ENCODE measurements around the gene CENPH.
"Not testable (repeated sequence)": the region's sequence is repeated elsewhere in the genome, so short reads cannot be mapped to it uniquely, and the experiment has no call there.

The CENPH gene

DNA sequence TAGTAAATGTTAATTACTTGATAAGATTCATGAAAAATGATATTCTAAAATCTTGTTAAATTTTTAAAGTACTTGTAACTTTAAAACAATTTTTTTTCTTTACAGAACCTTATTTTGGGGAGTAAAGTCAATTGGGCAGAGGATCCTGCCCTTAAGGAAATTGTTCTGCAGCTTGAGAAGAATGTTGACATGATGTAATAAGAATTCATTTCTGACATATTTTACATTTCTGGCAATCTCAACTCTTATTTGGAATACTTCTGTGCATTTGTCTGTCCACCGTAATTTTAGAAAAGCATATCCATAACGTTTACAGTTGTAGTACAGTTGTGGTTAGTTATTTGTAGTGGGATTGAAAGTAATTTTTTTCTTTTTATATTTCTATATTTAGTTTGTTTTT lies 20.2 kb downstream of the CENPH start:
- no peak for DNase-seq (ENCODE audit: low spot score)

DNA sequence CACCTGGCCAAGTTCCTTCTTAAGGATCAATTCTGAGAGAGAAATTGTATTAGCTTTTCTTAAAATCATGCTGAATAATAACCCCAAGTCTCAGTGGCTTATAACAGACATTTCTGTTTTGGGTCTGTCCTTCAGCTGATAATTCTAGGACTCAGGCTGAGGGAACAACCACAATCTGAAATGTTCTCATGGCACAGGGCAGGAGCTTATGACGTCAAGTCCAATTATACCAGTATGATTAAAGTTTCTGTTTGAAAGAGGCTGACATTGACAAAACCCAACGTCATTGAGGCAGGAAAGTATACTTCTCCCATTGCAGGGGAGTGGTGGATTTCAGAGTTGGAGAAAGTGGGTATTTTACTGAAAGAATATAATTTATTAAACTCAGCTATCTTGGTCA lies 21.8 kb downstream of the CENPH start:
- DNase-seq (ENCODE audit: low spot score) = no peak

DNA sequence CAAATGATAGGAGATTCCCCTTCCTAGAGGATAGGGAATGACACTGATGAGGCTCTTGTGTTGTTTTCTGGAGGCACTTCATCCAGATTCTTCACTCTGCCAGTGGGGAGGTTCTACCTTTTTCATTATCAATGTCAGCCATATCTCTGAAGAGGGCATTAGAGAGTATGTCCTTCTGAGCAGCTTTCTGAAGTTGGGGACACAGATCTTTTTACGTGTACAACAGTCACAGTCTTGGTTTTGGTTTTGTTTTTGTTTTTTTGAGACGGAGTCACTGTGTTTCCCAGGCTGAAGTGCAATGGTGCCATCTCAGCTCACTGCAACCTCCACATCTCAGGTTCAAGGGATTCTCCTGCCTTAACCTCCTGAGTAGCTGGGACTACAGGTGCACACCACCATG lies 22.6 kb downstream of the CENPH start:
- DNase-seq (ENCODE audit: low spot score) = no peak

DNA sequence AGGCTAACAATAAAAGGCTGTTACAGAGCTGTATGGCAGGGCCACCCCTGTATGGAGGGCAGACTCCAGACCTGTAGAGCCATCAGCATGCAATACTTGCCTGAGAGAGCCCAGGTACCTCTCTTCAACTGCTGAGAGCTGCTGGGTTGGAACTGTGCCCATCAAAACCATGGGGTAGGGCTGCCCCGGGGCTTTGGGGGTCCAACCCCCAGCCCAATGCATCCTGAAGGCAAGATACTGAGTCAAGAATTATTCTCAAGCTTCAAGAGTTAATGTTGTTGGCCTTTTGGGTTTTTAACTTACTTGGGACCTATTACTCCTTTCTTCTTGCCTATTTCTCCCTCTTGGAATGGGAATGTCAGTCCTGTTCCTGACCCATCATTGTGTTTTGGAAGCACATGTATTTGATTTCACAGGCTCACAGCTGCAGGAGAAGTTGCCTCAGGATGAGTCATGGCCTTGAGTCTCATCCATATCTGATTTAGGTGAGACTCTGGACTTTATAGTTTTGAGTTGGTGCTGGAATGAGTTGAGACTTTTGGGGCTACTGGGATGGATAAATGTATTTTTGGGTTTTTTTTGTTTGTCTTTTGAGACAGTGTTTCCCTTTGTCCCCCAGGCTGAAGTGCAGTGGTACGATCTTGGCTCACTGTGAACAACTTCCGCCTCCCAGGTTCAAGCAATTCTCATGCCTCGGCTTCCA lies 24.3 kb downstream of the CENPH start:
- no peak for DNase-seq (ENCODE audit: low spot score)

DNA sequence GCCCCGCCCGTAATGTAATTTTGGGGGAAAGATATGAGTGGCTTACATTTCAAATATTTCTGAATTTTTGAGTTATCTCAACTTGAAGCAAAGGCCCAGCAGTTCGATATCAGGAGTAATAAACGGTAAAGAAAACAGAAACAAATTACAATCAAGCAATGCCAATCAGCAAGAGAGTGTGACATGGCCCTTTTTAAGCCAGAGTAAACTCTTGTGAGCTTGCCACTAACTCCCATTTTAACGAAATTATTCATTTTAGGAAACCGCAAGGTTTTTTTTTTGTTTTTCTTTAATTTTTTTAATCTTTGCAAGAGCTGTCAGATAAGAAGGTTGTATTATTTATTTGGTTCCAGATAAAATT lies 27.7 kb downstream of the CENPH start:
- no peak for DNase-seq (ENCODE audit: low spot score)

DNA sequence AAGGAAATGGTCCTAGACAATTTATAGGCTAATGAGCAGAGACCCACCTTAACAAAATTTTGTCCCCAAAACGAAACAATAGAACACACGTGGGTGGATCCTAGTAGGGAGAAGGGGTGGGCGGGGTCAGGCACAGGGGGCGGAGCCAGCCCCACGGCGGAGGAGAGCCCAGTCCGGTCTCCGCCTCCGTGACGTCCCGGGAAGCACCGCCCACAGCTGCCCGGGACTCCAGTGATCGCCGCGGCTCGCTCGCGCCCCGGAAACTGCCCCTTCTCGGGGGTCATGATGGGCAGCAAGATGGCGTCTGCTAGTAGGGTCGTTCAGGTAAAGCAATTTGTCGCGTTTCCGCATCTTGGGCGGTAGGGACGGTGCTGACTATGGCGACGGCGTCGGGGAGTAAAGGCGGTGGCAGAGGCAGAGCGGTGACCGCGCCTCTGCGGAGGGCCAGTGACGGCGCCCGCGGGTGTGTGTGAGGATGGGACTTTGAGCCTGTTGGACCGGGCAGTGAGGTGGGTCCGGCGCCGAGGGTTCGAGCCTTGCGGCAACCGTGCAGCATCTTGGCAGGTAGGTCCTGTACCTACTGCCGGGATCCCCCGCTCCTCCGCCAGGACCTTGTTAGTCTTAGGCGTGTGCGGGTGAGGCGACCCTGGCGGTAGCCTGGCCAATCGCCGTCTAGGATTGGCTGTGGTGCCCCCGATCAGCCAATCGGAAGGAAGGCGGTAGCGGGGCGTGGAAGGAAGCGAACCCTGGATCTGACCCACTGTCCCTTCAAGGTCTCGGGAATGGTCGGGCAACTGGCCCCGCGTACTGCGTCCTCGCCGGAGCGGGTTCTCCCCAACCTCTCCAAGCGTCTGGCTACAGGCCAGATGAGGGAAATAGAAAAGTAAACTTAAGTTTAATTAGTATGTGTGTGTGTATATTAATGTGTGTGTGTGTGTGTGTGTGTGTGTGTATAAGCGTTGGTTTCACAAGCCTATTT lies 28.5 kb downstream of the CENPH start:
- peak; percentile 96 for DNase-seq (ENCODE audit: low spot score)

DNA sequence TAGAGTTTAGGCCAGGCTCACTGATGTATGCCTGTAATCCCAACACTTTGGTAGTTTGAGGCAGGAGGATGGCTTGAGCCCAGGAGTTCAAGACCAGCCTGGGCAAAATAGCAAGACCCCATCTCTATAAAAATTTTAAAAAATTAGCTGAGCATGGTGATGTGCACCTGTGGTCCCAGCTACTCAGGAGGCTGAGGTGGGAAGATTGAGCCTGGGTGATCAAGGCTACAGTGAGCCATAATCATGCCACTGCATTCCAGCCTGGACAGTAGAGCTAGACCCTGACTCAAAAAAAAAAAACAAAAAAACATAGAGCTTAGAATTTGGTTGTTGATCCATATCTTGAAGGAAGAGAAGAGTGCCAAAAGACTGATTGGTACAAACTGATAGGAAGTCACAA lies 30.6 kb downstream of the CENPH start:
- no peak for DNase-seq (ENCODE audit: low spot score)

DNA sequence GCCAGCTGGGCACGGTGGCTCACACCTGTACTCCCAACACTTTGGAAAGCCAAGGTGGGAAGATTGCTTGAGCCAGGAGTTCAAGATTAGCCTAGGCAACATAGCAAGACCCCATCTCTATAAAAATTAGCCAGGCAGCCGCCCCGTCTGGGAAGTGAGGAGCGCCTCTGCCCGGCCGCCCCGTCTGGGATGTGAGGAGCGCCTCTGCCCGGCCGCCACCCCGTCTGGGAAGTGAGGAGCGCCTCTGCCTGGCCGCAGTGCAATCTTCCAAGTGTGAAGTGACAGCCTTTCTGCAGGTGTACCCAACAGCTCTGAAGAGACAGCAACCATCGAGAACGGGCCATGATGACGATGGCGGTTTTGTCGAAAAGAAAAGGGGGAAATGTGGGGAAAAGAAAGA lies 31.0 kb downstream of the CENPH start:
- not testable (repeated sequence) for DNase-seq (ENCODE audit: low spot score)

DNA sequence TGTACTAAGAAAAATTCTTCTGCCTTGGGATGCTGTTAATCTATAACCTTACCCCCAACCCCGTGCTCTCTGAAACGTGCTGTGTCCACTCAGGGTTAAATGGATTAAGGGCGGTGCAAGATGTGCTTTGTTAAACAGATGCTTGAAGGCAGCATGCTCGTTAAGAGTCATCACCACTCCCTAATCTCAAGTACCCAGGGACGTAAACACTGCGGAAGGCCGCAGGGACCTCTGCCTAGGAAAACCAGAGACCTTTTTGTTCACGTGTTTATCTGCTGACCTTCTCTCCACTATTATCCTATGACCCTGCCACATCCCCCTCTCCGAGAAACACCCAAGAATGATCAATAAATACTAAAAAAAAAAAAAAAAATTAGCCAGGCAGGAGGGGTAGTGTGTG lies 31.4 kb downstream of the CENPH start:
- DNase-seq (ENCODE audit: low spot score) = not testable (repeated sequence)

DNA sequence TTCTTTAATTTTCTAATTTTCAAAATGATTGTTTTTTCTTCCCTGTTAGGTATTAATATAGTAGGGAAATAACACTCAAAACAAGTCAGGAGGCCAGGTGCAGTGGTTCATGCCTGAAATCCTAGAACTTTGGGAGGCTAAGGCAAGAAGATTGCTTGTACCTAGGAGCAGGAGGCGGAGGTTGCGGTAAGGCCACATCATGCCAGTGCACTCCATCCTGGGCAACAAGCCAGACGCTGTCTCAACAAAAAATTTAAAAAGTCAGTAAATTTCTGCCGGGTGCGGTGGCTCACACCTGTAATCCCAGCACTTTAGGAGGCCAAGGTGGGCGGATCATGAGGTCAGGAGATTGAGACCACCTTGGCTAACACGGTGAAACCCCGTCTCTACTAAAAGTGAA lies 35.1 kb downstream of the CENPH start:
- DNase-seq (ENCODE audit: low spot score) = no peak

- DNase-seq (ENCODE audit: low spot score) = no peak
Observed at GRCh38 chr5:69225860-69226259, 36.5 kb downstream of the CENPH start.

- DNase-seq (ENCODE audit: low spot score) = no peak
Observed at GRCh38 chr5:69230181-69230580, 40.8 kb downstream of the CENPH start.

- no peak for DNase-seq (ENCODE audit: low spot score)
Observed at GRCh38 chr5:69231281-69231680, 41.9 kb downstream of the CENPH start.

GRCh38 chr5:69231851-69232250 lies 42.5 kb downstream of the CENPH start:
- DNase-seq (ENCODE audit: low spot score) = no peak

DNA sequence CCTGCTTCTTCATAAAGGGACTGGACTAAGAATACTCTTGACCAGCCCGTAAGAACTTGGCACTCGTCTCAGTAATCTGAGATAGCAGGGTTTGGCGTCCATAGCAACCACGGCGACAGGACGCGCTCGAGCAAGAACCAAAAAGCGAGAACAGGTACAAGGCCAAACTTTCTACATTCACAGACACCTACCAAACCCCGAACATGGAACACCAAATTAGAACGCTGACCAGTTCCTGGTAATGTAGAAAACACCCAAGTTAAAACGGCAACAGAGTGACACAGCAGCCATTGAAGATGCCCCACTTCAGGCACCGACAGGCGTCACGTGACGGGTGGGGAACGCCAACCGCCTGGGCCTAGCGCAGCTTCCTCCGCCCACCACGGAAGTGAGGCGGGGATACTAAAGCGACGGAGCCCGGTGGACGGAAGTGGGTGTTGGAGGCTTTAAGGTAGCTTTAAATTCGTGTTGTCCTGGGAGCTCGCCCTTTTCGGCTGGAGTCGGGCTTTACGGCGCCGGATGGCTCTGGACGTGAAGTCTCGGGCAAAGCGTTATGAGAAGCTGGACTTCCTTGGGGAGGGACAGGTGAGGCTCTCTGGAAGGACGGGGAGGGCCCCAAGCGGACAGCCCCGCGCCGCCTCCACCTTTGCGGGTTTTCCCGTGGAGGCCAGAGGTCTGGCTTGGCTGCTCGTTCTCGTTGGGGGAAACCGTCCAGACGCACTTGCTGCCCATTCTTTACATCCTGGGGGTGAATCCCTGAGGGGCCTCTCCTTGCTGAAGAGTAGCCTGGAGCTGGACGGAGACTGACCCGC lies 45.3 kb downstream of the CENPH start, which contains the start of gene CDK7:
Gene CDK7, plus strand, starts transcription at position 430 of the 812 bp plus-strand sequence. Its CDS starts 90 bp downstream, at position 520.
- peak; percentile 93 for DNase-seq (ENCODE audit: low spot score)

GRCh38 chr5:69236733-69237132 lies 47.4 kb downstream of the CENPH start:
- not testable (repeated sequence) for DNase-seq (ENCODE audit: low spot score)

DNA sequence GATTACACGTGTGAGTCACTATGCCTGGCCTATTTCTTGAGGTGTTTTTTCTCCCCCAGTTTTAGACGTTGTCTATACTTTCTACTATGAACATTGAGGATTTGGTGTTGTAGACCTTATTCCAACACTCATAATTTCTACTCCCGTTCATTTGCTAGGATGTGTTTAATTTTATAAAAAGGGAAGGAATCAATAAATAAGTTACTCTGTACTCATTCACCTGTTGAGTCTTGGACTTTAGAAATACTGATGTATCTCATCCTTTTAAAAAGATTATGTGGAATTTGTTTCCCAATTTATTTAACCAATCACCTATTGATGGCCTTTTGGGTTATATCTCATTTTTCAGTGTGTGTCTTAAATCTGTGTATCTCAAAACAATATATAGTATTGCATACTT lies 48.5 kb downstream of the CENPH start:
- no peak for DNase-seq (ENCODE audit: low spot score)

- DNase-seq (ENCODE audit: low spot score) = no peak
Observed at GRCh38 chr5:69238760-69239251, 49.4 kb downstream of the CENPH start.

DNA sequence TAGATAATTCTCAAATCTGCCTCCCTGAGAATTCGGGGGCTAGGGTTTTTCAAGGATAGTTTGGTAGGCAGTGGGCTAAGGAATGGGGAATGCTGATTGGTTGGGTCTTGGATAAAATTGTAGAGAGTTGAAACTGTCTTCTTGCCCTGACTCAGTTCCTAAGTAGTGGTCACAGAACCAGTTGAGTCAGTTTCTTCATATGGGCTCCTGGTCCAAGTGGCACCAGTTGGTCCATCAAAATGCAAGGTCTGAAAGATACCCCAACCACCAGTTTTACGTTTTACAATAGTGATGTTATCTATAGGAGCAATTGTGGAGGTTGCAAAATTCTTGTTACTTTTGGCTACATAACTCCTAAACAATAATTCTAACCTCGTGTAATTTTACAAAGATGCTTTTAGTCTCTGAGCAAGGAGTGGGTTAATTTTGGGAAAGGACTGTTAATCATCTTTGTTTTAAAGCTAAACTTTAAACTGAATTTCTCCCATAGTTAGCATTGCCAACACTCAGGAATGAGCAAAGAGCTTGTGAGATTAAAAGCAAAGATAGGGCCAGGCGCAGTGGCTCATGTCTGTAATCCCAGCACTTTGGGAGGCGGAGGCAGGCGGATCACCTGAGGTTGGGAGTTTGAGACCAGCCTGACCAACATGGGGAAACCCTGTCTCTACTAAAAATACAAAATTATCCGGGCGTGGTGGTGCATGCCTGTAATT lies 53.0 kb downstream of the CENPH start:
- no peak for DNase-seq (ENCODE audit: low spot score)

DNA sequence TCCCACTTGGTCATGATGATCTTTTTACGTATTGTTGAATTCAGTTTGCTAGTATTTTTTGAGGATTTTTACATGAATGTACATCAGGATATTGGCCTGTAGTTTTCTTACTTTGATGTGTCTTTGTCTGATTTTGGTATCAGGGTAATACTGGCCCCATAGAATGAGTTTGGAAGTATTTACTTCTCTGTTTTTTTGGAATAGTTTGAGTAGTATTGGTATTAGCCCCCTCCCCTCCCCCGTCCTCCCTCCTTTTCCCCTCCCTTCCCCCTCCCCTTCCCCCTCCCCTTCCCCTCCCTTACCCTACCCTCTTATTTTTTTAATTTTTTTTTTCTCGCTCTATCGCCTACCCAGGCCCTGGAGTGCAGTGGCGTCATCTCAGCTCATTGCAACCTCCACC lies 55.6 kb downstream of the CENPH start:
- DNase-seq (ENCODE audit: low spot score) = no peak

GRCh38 chr5:69248019-69248418 lies 58.6 kb downstream of the CENPH start:
- no peak for DNase-seq (ENCODE audit: low spot score)

DNA sequence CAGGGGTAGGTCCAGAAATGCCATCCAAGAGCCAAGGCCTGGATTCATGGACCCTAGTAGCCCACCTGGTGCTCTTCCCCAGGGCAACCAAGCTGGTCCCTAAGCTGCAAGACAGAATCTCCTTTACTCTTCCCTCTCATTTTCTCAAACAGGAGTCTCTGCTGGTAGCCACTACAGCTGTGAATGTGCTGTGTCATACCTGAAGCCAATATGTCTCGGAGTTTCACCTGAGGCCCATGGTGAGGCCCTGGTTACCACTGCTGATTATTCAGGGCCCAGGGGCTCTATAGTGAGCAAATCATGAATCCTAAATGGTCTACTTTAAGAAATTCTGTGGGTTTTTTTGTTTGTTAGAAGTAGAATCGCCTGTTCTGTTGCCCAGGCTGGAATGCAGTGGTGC lies 61.2 kb downstream of the CENPH start:
- no peak for DNase-seq (ENCODE audit: low spot score)
